A549 (cell line): Measurements from ENCODE around the gene CHRNB1.

ENCODE experiments used
- CTCF ChIP-seq: fragments of >200 bp; sonication (Bioruptor Twin); formaldehyde crosslinking; IDR thresholded peaks from 3 replicates; pipeline ENCODE4 v1.5.1; 2016
- POLR2A ChIP-seq: IDR thresholded peaks from 2 replicates; pipeline ENCODE4 v1.6.1; 2012; ENCODE audit warnings: mild to moderate bottlenecking, low read length
- ZSCAN20 ChIP-seq: fragments of 250-450 bp; sonication (Bioruptor Pico); IDR thresholded peaks from 2 replicates; pipeline ENCODE4 v1.8.0; 2022; ENCODE audit warnings: mild to moderate bottlenecking, moderate library complexity

GRCh38 chr17:7466318-7466638 is 21.4 kb downstream of the CHRNB1 start:
- TF ChIP-seq POLR2A (no peak), CTCF (no peak), ZSCAN20 (CRISPR knock-in tag) (no peak)
